ENCODE measurements around the gene KCNA2. TPM values are rescaled to one million over a fixed set of nuclear protein-coding genes. Genes with fewer than 3 reads are reported as not detected.

KCNA2 gene
- total and polyA plus RNA-seq, 2 of the 4 experiments (the other 2 are of a cell fraction), result not detected

GRCh38 chr1:110563089-110563488 is 43.1 kb downstream of the KCNA2 start:
- no peak for ATAC-seq (ENCODE audit: low read depth)
- Histone ChIP-seq H2AK5ac (ENCODE audit: low read depth, low read length) (no peak overlapping the region), H3K9ac (ENCODE audit: low read depth, low read length) (no peak overlapping the region), H3K27ac (ENCODE audit: insufficient read depth, low read length) (no peak overlapping the region), H3K23ac (ENCODE audit: low read depth, low read length) (no peak overlapping the region), H2BK120ac (ENCODE audit: low read depth, low read length) (no peak overlapping the region), H3K18ac (ENCODE audit: low read depth, low read length) (no peak overlapping the region), H2AFZ (replicated peaks; ENCODE audit: low read length, poor library complexity) (no peak overlapping the region), H3K4me1 (ENCODE audit: control insufficient read depth, insufficient read depth, low read length) (no peaks in the 10 kb centered on the region), H3K14ac (replicated peaks; ENCODE audit: low read depth, low read length) (no peak overlapping the region), H2AK9ac (replicated peaks; ENCODE audit: low read depth, low read length, poor library complexity) (no peak overlapping the region), H3K4ac (ENCODE audit: low read depth, low read length) (no peak overlapping the region), H4K91ac (ENCODE audit: insufficient read depth, low read depth, low read length) (no peak overlapping the region), H2BK20ac (ENCODE audit: low read depth, low read length) (no peak overlapping the region), H3K9me3 (ENCODE audit: control insufficient read depth, insufficient read depth, low read length) (no peaks in the 10 kb centered on the region), H3K4me2 (ENCODE audit: low read depth, low read length) (no peak overlapping the region), H2BK5ac (ENCODE audit: low read depth, low read length, poor library complexity, severe bottlenecking) (no peak overlapping the region), H3K36me3 (ENCODE audit: control insufficient read depth, insufficient read depth, low read length) (no peaks in the 10 kb centered on the region), H4K20me1 (ENCODE audit: insufficient read depth, low read length) (no peaks in the 10 kb centered on the region), H4K8ac (ENCODE audit: low read depth in 2 of 2, low read length in 2 of 2) (no peak overlapping the region), H4K5ac (ENCODE audit: low read depth, low read length) (no peak overlapping the region), H3K9me1 (ENCODE audit: insufficient read depth, low read length) (no peaks in the 10 kb centered on the region), H3K4me3 (ENCODE audit: insufficient read depth, low read depth, low read length) (no peak overlapping the region), H2BK15ac (ENCODE audit: low read depth, low read length) (no peak overlapping the region), H3K79me1 (ENCODE audit: low read depth in 1 of 2, low read length in 2 of 2) (no peaks in the 10 kb centered on the region), H3K56ac (ENCODE audit: extremely low read depth, insufficient read depth, low read length) (no peak overlapping the region; the same call in 1 of the 2 replicates), H3K27me3 (ENCODE audit: control insufficient read depth, insufficient read depth, low read length) (peaks cover 7% of the 10 kb centered on the region)
- WGBS, 2 experiments (ENCODE audit: extremely low coverage in 2 of 2, insufficient read length in 1 of 2), result 58% methylated on average over 2 of the region's 4 CpGs; no CpG with 5 or more reads in 1 of the 2 experiments
- BruUV-seq (replicated peaks), result no TSS peak
- POLR2A ChIA-PET (ENCODE audit: unreplicated experiment), result no interaction called here
- dilution Hi-C loops (cut with HindIII; ENCODE audit: low sequenced_read_pairs, unreplicated experiment) (no loop called here), in situ Hi-C loops (cut with MboI; ENCODE audit: low sequenced_read_pairs) (no loop called here), intact Hi-C loops (cut with micrococcal nuclease) (no loop called here)
- DNase-seq, result no peak
- TF ChIP-seq MAFK (IDR thresholded peaks at IDR 0.05; ENCODE audit: low read depth, low read length), result no peak
- TF ChIP-seq NFE2L2 (IDR thresholded peaks at IDR 0.05; ENCODE audit: low read depth, low read length), result no peak
- no peak for TF ChIP-seq ELK1 (IDR thresholded peaks at IDR 0.05; ENCODE audit: borderline replicate concordance, low read depth, low read length)
- no peak for TF ChIP-seq MXI1 (IDR thresholded peaks at IDR 0.05; ENCODE audit: borderline replicate concordance, low read depth, low read length)
- no peak for TF ChIP-seq RFX5 (IDR thresholded peaks at IDR 0.05; ENCODE audit: low read depth, low read length)
- no peak for TF ChIP-seq SMC3 (IDR thresholded peaks at IDR 0.05; ENCODE audit: low read depth, low read length)
- TF ChIP-seq MAZ (IDR thresholded peaks at IDR 0.05; ENCODE audit: borderline replicate concordance, low read depth, low read length), result no peak
- no peak for TF ChIP-seq USF2 (IDR thresholded peaks at IDR 0.05; ENCODE audit: low read depth, low read length)
- no peak for TF ChIP-seq RCOR1 (IDR thresholded peaks at IDR 0.05; ENCODE audit: insufficient replicate concordance, low read length)
- no peak for TF ChIP-seq CEBPB (IDR thresholded peaks at IDR 0.05; ENCODE audit: low read depth, low read length)
- TF ChIP-seq RAD21 (IDR thresholded peaks at IDR 0.05; ENCODE audit: low read length), result no peak
- no peak for TF ChIP-seq POLR2A (IDR thresholded peaks at IDR 0.05; ENCODE audit: low read depth, low read length)
- CTCF ChIA-PET, result no interaction called here

All from IMR-90 (cell line).